Neural crest cell (in vitro differentiated cells): ENCODE measurements around the gene CHRM5. TPM values are rescaled to one million over a fixed set of nuclear protein-coding genes. Genes with fewer than 3 reads are reported as not detected.

Experiments
- DNase-seq: peaks from one replicate; pipeline ENCODE4 v3.0.0; 2021; ENCODE audit warnings: low read depth, mixed read lengths, low spot score
- H3K27ac Mint-ChIP-seq: one replicate; pipeline ENCODE4 v1.8.0; 2021; ENCODE audit warnings: mild to moderate bottlenecking, mixed read lengths; ENCODE audit not compliant: unreplicated experiment
- H3K27me3 Mint-ChIP-seq: 2 replicates; pipeline ENCODE4 v1.8.0; 2021; ENCODE audit warnings: low read depth, mild to moderate bottlenecking, mixed read lengths
- H3K36me3 Mint-ChIP-seq: 2 replicates; pipeline ENCODE4 v1.8.0; 2021; ENCODE audit warnings: low read depth, mild to moderate bottlenecking, mixed read lengths
- H3K4me1 Mint-ChIP-seq: 2 replicates; pipeline ENCODE4 v1.8.0; 2021; ENCODE audit warnings: mixed read lengths
- H3K4me3 Mint-ChIP-seq: one replicate; pipeline ENCODE4 v1.8.0; 2021; ENCODE audit warnings: mild to moderate bottlenecking, mixed read lengths
- H3K9me3 Mint-ChIP-seq: 2 replicates; pipeline ENCODE4 v1.8.0; 2021; ENCODE audit warnings: mixed read lengths
- total RNA-seq: library from RNA; stranded (reverse); gene quantifications from 2 replicates; pipeline ENCODE4 v1.2.1, GENCODE V29; 2021
- TF ChIP-seq, protein P1 (sequence below): fragments of 200-600 bp; sonication (generic); conservative IDR thresholded peaks from 2 replicates; pipeline ENCODE4 v1.5.0; 2021; ENCODE audit warnings: antibody characterized with exemption, mild to moderate bottlenecking

Gene CHRM5
- total RNA-seq, 1 donor from 2014 or later: not detected

DNA sequence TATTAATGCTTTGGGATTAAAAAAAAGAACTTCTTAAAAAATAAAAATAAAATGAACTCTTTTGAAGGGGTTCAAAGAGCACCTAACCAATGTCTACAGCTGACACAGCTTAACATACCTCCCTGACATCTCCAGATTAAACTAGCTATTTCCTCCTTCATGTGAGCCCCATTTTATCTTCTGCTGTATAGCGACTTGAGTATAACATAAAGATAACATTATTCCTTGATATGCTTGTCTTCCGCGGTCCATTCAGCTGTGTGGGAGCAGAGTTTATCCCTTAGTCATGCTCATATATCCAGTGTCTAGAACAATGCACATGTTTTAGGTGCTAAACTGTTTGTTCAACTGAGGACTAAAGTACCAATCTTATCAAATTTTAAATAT is 7.8 kb upstream of the CHRM5 start:
- no peak overlapping the region for H3K4me3 Mint-ChIP-seq
- no peak overlapping the region for H3K27ac Mint-ChIP-seq
- H3K27me3 Mint-ChIP-seq: no peaks in the 10 kb centered on the region
- H3K9me3 Mint-ChIP-seq: no peaks in the 10 kb centered on the region
- no peak for DNase-seq
- peaks cover 12% of the 10 kb centered on the region for H3K4me1 Mint-ChIP-seq
- TF ChIP-seq, protein P1, sequence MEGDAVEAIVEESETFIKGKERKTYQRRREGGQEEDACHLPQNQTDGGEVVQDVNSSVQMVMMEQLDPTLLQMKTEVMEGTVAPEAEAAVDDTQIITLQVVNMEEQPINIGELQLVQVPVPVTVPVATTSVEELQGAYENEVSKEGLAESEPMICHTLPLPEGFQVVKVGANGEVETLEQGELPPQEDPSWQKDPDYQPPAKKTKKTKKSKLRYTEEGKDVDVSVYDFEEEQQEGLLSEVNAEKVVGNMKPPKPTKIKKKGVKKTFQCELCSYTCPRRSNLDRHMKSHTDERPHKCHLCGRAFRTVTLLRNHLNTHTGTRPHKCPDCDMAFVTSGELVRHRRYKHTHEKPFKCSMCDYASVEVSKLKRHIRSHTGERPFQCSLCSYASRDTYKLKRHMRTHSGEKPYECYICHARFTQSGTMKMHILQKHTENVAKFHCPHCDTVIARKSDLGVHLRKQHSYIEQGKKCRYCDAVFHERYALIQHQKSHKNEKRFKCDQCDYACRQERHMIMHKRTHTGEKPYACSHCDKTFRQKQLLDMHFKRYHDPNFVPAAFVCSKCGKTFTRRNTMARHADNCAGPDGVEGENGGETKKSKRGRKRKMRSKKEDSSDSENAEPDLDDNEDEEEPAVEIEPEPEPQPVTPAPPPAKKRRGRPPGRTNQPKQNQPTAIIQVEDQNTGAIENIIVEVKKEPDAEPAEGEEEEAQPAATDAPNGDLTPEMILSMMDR: no peak
- no peaks in the 10 kb centered on the region for H3K36me3 Mint-ChIP-seq

DNA sequence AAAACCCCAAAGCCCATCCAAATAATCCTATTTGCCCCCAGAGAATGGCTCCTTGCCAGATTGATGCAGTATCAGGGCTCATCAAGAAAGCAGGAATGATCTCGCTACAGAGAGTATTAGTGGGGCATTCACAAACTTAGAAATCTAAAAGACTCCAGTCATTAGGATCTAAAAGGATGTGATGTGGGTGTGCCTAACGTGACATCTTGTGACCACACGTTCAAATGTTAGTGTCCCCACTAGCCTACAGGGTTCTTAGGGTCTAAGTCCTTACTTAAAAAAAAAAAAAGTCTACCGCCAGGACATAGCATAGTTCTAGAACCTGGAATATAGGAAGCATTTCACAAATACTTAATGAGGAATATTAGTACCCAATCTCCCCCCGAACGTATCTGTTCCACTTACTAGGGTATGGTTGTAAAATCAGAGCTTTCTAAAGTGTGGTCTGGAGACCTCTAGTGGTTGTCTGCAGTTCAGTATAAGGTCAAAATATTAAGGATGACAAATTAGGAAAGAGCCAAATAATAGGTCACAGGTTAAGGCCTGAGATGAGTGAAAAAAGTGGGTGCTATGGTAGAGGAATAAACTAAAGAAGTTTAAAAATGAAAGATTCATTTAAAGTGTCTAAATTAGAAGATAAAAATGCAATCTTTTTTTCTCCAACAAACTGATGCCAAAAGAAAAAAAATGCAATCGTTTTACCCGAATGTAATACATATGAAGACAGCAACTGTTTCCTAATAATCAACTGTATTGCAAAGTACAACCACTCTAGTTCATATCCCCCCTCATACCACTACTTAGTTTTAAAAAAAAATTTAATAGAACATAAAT is 4.2 kb upstream of the CHRM5 start:
- Mint-ChIP-seq H3K9me3 (no peaks in the 10 kb centered on the region), H3K36me3 (no peaks in the 10 kb centered on the region), H3K27me3 (no peaks in the 10 kb centered on the region), H3K4me1 (peaks cover 18% of the 10 kb centered on the region), H3K4me3 (no peak overlapping the region), H3K27ac (no peak overlapping the region)
- TF ChIP-seq, protein P1: peak; percentile 69
- DNase-seq: no peak

DNA sequence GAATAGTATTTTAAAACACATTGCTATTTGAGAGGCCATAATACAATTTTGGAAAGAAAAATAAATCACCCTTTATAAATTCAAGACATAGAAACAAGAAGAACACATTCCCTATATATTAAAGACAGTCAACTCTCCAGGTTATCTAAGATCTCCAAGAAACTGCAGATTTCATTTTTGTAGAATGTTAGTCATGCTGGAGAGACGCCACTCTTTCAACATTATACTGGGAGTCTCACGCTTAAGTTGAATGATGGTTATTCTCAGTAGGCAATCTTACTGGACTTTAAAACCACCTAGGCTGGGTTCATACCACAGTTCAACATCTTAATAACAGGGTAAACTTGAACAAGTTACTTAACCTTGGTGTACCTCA is 3.6 kb upstream of the CHRM5 start:
- no peaks in the 10 kb centered on the region for H3K27me3 Mint-ChIP-seq
- no peak overlapping the region for H3K4me3 Mint-ChIP-seq
- H3K36me3 Mint-ChIP-seq: no peaks in the 10 kb centered on the region
- no peak for DNase-seq
- H3K4me1 Mint-ChIP-seq: peaks cover 14% of the 10 kb centered on the region
- TF ChIP-seq, protein P1: no peak
- H3K9me3 Mint-ChIP-seq: no peaks in the 10 kb centered on the region
- no peak overlapping the region for H3K27ac Mint-ChIP-seq

DNA sequence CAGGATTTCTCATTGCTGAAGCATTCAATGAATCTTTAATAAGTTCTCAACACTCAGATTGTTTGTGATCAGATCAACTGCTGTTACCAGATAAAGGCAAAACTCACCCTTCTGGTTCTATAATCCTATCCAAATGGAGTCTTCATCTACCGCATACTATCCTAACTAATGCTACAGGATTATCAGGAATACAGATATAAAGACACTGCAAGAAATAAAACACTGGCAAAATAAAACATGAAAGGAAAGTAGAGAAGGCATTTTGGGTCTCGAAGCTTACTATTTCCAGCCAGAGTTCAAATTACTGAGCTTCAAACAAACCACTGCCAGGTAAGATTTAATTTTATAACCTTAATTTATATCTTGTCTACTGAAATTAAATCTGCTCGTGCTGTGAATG is 524 bp downstream of the CHRM5 start:
- Mint-ChIP-seq H3K27me3 (no peaks in the 10 kb centered on the region), H3K27ac (no peak overlapping the region), H3K4me1 (peaks cover 17% of the 10 kb centered on the region), H3K36me3 (no peaks in the 10 kb centered on the region), H3K9me3 (no peaks in the 10 kb centered on the region), H3K4me3 (no peak overlapping the region)
- no peak for DNase-seq
- TF ChIP-seq, protein P1: no peak

DNA sequence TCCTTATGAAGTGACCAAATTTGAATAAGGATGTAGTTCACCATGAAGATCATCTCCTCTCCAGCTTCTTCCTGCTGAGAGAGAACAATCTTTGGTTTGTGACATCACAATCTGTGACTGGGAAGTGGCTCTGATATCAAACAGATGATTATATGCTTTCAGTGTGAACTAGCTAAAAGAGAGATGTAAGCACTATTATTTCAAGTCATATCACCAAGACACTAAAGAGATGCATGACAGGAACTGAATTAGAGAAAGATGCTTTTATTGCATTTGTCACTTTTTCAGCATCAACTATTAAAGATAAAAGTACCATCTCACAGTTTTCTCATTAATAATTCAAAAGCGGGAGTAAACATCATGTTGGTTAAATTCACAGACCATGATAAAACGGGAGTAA is 3.5 kb downstream of the CHRM5 start:
- Mint-ChIP-seq H3K9me3 (no peaks in the 10 kb centered on the region), H3K27ac (no peak overlapping the region), H3K27me3 (no peaks in the 10 kb centered on the region), H3K36me3 (no peaks in the 10 kb centered on the region), H3K4me1 (peaks cover 17% of the 10 kb centered on the region), H3K4me3 (no peak overlapping the region)
- DNase-seq: no peak
- TF ChIP-seq, protein P1: no peak
